Activated CD8-positive, alpha-beta memory T cell treated with anti-CD3 and anti-CD28 coated beads, Interleukin-2, amount 50 U/mL, for 1 hour (primary cell): Measurements from ENCODE around the gene VASP.

Experiments used
- DNase-seq: peaks from one replicate; pipeline ENCODE4 v3.0.0-alpha.2; 2020; ENCODE audit errors: extremely low read depth

Gene VASP

GRCh38 chr19:45473682-45474605, 33.3 kb upstream of the VASP start:
- no peak for DNase-seq

GRCh38 chr19:45474606-45475521, 32.4 kb upstream of the VASP start:
- DNase-seq = no peak

GRCh38 chr19:45475537-45476291, 31.6 kb upstream of the VASP start:
- DNase-seq = no peak

- DNase-seq = no peak
Observed at GRCh38 chr19:45476304-45476703, 31.0 kb upstream of the VASP start.

GRCh38 chr19:45477186-45477585, 30.1 kb upstream of the VASP start:
- DNase-seq = no peak

- DNase-seq = no peak
Observed at GRCh38 chr19:45477713-45478453, 29.4 kb upstream of the VASP start.

GRCh38 chr19:45478454-45479238, 28.6 kb upstream of the VASP start:
- DNase-seq = no peak

- no peak for DNase-seq
Observed at GRCh38 chr19:45483033-45483432, 24.2 kb upstream of the VASP start.

GRCh38 chr19:45484273-45484945, 22.9 kb upstream of the VASP start:
- no peak for DNase-seq

GRCh38 chr19:45485305-45486077, 21.8 kb upstream of the VASP start:
- peak; percentile 93 for DNase-seq

GRCh38 chr19:45488708-45489107, 18.6 kb upstream of the VASP start:
- DNase-seq = no peak

GRCh38 chr19:45489216-45489855, 17.9 kb upstream of the VASP start:
- DNase-seq = no peak

GRCh38 chr19:45492137-45492626, 15.1 kb upstream of the VASP start:
- DNase-seq = no peak

GRCh38 chr19:45492627-45493470, 14.4 kb upstream of the VASP start:
- no peak for DNase-seq

- no peak for DNase-seq
Observed at GRCh38 chr19:45494261-45494916, 12.9 kb upstream of the VASP start.

GRCh38 chr19:45495178-45495577, 12.1 kb upstream of the VASP start:
- DNase-seq = no peak
